ENCODE results near the gene AIP.

GRCh38 chr11:67485873-67486361, 3.1 kb downstream of the AIP start:
- peak; percentile 75; the same call in 1 of the 2 replicates for TF ChIP-seq POLR2AphosphoS5 (IDR thresholded peaks at IDR 0.05; ENCODE audit: low read depth, low read length)
- peak; percentile 57; the same call in 1 of the 2 replicates for TF ChIP-seq POLR2A (IDR thresholded peaks at IDR 0.05; ENCODE audit: low read depth, low read length)
